Measurements from ENCODE around the gene ALG14.

The ALG14 gene

GRCh38 chr1:94961582-94961981 is 111.2 kb downstream of the ALG14 start:
- Histone ChIP-seq H3K36me3 (no peaks in the 10 kb centered on the region), H3K27ac (no peak overlapping the region), H3K4me1 (ENCODE audit: control insufficient read depth in 1 of 2, insufficient read depth in 1 of 2, low read depth in 1 of 2, low read length in 1 of 2) (peaks cover 4 to 5% of the 10 kb centered on the region in 2 experiments), H3K9me3 (no peaks in the 10 kb centered on the region), H3K27me3 (no peaks in the 10 kb centered on the region), H3K4me3 (ENCODE audit: low read depth in 1 of 2, low read length in 1 of 2) (no peak overlapping the region)
- no peak for TF ChIP-seq CTCF (IDR thresholded peaks at IDR 0.05)

- Histone ChIP-seq H3K27ac (no peak overlapping the region), H3K27me3 (no peaks in the 10 kb centered on the region), H3K4me1 (ENCODE audit: control insufficient read depth in 1 of 2, insufficient read depth in 1 of 2, low read depth in 1 of 2, low read length in 1 of 2) (peaks cover 2 to 5% of the 10 kb centered on the region in 2 experiments), H3K4me3 (ENCODE audit: low read depth in 1 of 2, low read length in 1 of 2) (no peak overlapping the region), H3K9me3 (no peaks in the 10 kb centered on the region), H3K36me3 (no peaks in the 10 kb centered on the region)
- TF ChIP-seq CTCF (IDR thresholded peaks at IDR 0.05), result no peak
These were observed 114.7 kb downstream of the ALG14 start for GRCh38 chr1:94958081-94958480.

GRCh38 chr1:94955767-94956632 is 116.8 kb downstream of the ALG14 start:
- H3K9me3 ChIP-seq, result no peaks in the 10 kb centered on the region
- H3K27me3 ChIP-seq, result no peaks in the 10 kb centered on the region
- no peaks in the 10 kb centered on the region for H3K4me1 ChIP-seq (ENCODE audit: control insufficient read depth in 1 of 2, insufficient read depth in 1 of 2, low read depth in 1 of 2, low read length in 1 of 2)
- no peak for TF ChIP-seq CTCF (IDR thresholded peaks at IDR 0.05)
- no peak overlapping the region for H3K27ac ChIP-seq
- H3K4me3 ChIP-seq (ENCODE audit: low read depth in 1 of 2, low read length in 1 of 2), result no peak overlapping the region
- H3K36me3 ChIP-seq, result no peaks in the 10 kb centered on the region

GRCh38 chr1:94954263-94955220 is 118.2 kb downstream of the ALG14 start:
- Histone ChIP-seq H3K9me3 (no peaks in the 10 kb centered on the region), H3K4me1 (ENCODE audit: control insufficient read depth in 1 of 2, insufficient read depth in 1 of 2, low read depth in 1 of 2, low read length in 1 of 2) (no peaks in the 10 kb centered on the region), H3K27ac (no peak overlapping the region), H3K4me3 (ENCODE audit: low read depth in 1 of 2, low read length in 1 of 2) (no peak overlapping the region), H3K36me3 (no peaks in the 10 kb centered on the region), H3K27me3 (no peaks in the 10 kb centered on the region)
- no peak for TF ChIP-seq CTCF (IDR thresholded peaks at IDR 0.05)

GRCh38 chr1:94953746-94954145 is 119.0 kb downstream of the ALG14 start:
- Histone ChIP-seq H3K27ac (no peak overlapping the region), H3K27me3 (no peaks in the 10 kb centered on the region), H3K4me1 (ENCODE audit: control insufficient read depth in 1 of 2, insufficient read depth in 1 of 2, low read depth in 1 of 2, low read length in 1 of 2) (no peaks in the 10 kb centered on the region), H3K9me3 (no peaks in the 10 kb centered on the region), H3K4me3 (ENCODE audit: low read depth in 1 of 2, low read length in 1 of 2) (no peak overlapping the region), H3K36me3 (no peaks in the 10 kb centered on the region)
- TF ChIP-seq CTCF (IDR thresholded peaks at IDR 0.05), result no peak
